GM12892 (cell line): ENCODE measurements around the gene PKIB.
"Not testable (repeated sequence)": the region's sequence is repeated elsewhere in the genome, so short reads cannot be mapped to it uniquely, and the experiment has no call there.

ENCODE experiments used
- DNase-seq: peaks from one replicate; pipeline ENCODE4 v3.0.0; 2011; ENCODE audit not compliant: insufficient read length
- FAIRE-seq: peaks from 2 replicates; lab custom pipeline; 2011; peaks lifted over from hg19 to GRCh38; lab: Jason Lieb, UNC
- POLR2A ChIP-seq: IDR thresholded peaks from 2 replicates; pipeline ENCODE4 v1.6.1; 2011; ENCODE audit warnings: low read depth, low read length, control low read depth
- POLR2AphosphoS5 ChIP-seq: IDR thresholded peaks from 2 replicates; pipeline ENCODE4 v1.6.1; 2011; ENCODE audit warnings: low read depth, low read length, control low read depth
- TAF1 ChIP-seq: IDR thresholded peaks from 2 replicates; pipeline ENCODE4 v1.6.1; 2011; ENCODE audit warnings: low read depth, mild to moderate bottlenecking, control low read depth, low read length, borderline replicate concordance

Gene PKIB

GRCh38 chr6:122622479-122622878 lies 12.3 kb downstream of the PKIB start:
- FAIRE-seq (no peak), DNase-seq (no peak)
- TF ChIP-seq TAF1 (no peak), POLR2AphosphoS5 (no peak), POLR2A (no peak)

GRCh38 chr6:122623279-122623678 lies 13.1 kb downstream of the PKIB start:
- FAIRE-seq = no peak
- DNase-seq = no peak
- TF ChIP-seq POLR2AphosphoS5 (no peak), TAF1 (no peak), POLR2A (no peak)

GRCh38 chr6:122624853-122625252 lies 14.6 kb downstream of the PKIB start:
- DNase-seq (no peak), FAIRE-seq (no peak)
- TF ChIP-seq POLR2AphosphoS5 (no peak), TAF1 (no peak), POLR2A (no peak)

GRCh38 chr6:122628714-122629113 lies 18.5 kb downstream of the PKIB start:
- FAIRE-seq = no peak
- TF ChIP-seq POLR2A = no peak
- no peak for TF ChIP-seq TAF1
- no peak for TF ChIP-seq POLR2AphosphoS5
- DNase-seq = no peak

- DNase-seq = no peak
Measured at GRCh38 chr6:122631571-122632249, 21.5 kb downstream of the PKIB start.

GRCh38 chr6:122640366-122640765 lies 30.2 kb downstream of the PKIB start:
- DNase-seq = no peak
- FAIRE-seq = no peak
- TF ChIP-seq TAF1 (no peak), POLR2A (no peak), POLR2AphosphoS5 (no peak)

More at GRCh38 chr6:122631571-122632249, 21.5 kb downstream of the PKIB start:
- TF ChIP-seq POLR2A (no peak), TAF1 (no peak), POLR2AphosphoS5 (no peak)
- no peak for FAIRE-seq

GRCh38 chr6:122641819-122642218 lies 31.6 kb downstream of the PKIB start:
- FAIRE-seq (no peak), DNase-seq (no peak)
- TF ChIP-seq TAF1 (no peak), POLR2A (no peak), POLR2AphosphoS5 (no peak)

GRCh38 chr6:122642604-122643003 lies 32.4 kb downstream of the PKIB start:
- FAIRE-seq, DNase-seq: not testable (repeated sequence)

GRCh38 chr6:122645256-122645655 lies 35.1 kb downstream of the PKIB start:
- DNase-seq (no peak), FAIRE-seq (no peak)
- no peak for TF ChIP-seq TAF1
- no peak for TF ChIP-seq POLR2AphosphoS5
- TF ChIP-seq POLR2A = no peak

- FAIRE-seq (no peak), DNase-seq (no peak)
- TF ChIP-seq POLR2AphosphoS5 = no peak
Measured at GRCh38 chr6:122647765-122648164, 37.6 kb downstream of the PKIB start.

GRCh38 chr6:122648726-122649125 lies 38.5 kb downstream of the PKIB start:
- DNase-seq = no peak
- no peak for FAIRE-seq
- TF ChIP-seq POLR2A = no peak
- TF ChIP-seq POLR2AphosphoS5 = no peak
- no peak for TF ChIP-seq TAF1

GRCh38 chr6:122649701-122650100 lies 39.5 kb downstream of the PKIB start:
- no peak for DNase-seq
- FAIRE-seq = no peak
- TF ChIP-seq POLR2A = no peak
- TF ChIP-seq TAF1 = no peak
- TF ChIP-seq POLR2AphosphoS5 = no peak
